CD8-positive, alpha-beta memory T cell (primary cell): Measurements from ENCODE around the gene SPHK1. TPM values are rescaled to one million over a fixed set of nuclear protein-coding genes. Genes with fewer than 3 reads are reported as not detected.
A peak's percentile ranks its signal among the peaks of the same experiment; 100 is the strongest.

Experiments
- CTCF ChIA-PET: fragments of 350-600 bp; sonication (Branson Sonifier 250); formaldehyde crosslinking; loops from one replicate; lab custom pipeline; 2021; ENCODE audit warnings: antibody characterized with exemption; lab: Charles Lee
- POLR2A ChIA-PET: fragments of 350-600 bp; sonication (Branson Sonifier 250); formaldehyde crosslinking; loops from one replicate; lab custom pipeline; 2021; ENCODE audit warnings: antibody characterized with exemption; lab: Charles Lee
- DNase-seq, 5 donors: peaks; one replicate each; pipeline versions ENCODE4 v3.0.0 to v3.0.0-alpha.2; 2020 to 2022; ENCODE audit warnings: mixed read lengths in 1 of 5
- H3K27ac ChIP-seq: one replicate; pipeline ENCODE4 v1.7.0; 2013; ENCODE audit warnings: low read depth, mild to moderate bottlenecking, low read length, moderate library complexity
- H3K27me3 ChIP-seq: 2 replicates; pipeline ENCODE4 v1.7.0; 2013; ENCODE audit warnings: low read length, mild to moderate bottlenecking; ENCODE audit not compliant: insufficient read depth, poor library complexity, severe bottlenecking
- H3K36me3 ChIP-seq: 2 replicates; pipeline ENCODE4 v1.7.0; 2013; ENCODE audit warnings: mild to moderate bottlenecking, low read length, moderate library complexity; ENCODE audit not compliant: insufficient read depth
- H3K4me1 ChIP-seq: 2 replicates; pipeline ENCODE4 v1.7.0; 2013; ENCODE audit warnings: mild to moderate bottlenecking, low read length, moderate library complexity; ENCODE audit not compliant: insufficient read depth
- H3K4me3 ChIP-seq: 2 replicates; pipeline ENCODE4 v1.7.0; 2013; ENCODE audit warnings: mild to moderate bottlenecking, low read length
- H3K9me3 ChIP-seq: 2 replicates; pipeline ENCODE4 v1.7.0; 2013; ENCODE audit warnings: mild to moderate bottlenecking, low read length
- H3K27ac Mint-ChIP-seq, 8 donors: one replicate each; pipeline ENCODE4 v1.8.0; 2020 to 2021; ENCODE audit warnings: mixed read lengths in 8 of 8, mild to moderate bottlenecking in 6 of 8, inconsistent platforms in 3 of 8, moderate library complexity in 3 of 8
- H3K27me3 Mint-ChIP-seq, 2 donors: one replicate each; pipeline ENCODE4 v1.8.0; 2020 to 2021; ENCODE audit warnings: mixed read lengths in 2 of 2, mild to moderate bottlenecking in 1 of 2, moderate library complexity in 1 of 2
- H3K36me3 Mint-ChIP-seq, 3 donors: one replicate each; pipeline ENCODE4 v1.8.0; 2020 to 2021; ENCODE audit warnings: mixed read lengths in 3 of 3, inconsistent platforms in 1 of 3, mild to moderate bottlenecking in 1 of 3
- H3K4me1 Mint-ChIP-seq, 3 donors: one replicate each; pipeline ENCODE4 v1.8.0; 2020 to 2021; ENCODE audit warnings: mixed read lengths in 3 of 3, inconsistent platforms in 1 of 3, mild to moderate bottlenecking in 1 of 3
- H3K4me3 Mint-ChIP-seq, 7 donors: one replicate each; pipeline ENCODE4 v1.8.0; 2020 to 2021; ENCODE audit warnings: mixed read lengths in 7 of 7, mild to moderate bottlenecking in 6 of 7, moderate library complexity in 4 of 7, inconsistent platforms in 2 of 7
- H3K9me3 Mint-ChIP-seq, 5 donors: one replicate each; pipeline ENCODE4 v1.8.0; 2020 to 2022; ENCODE audit warnings: mixed read lengths in 5 of 5, mild to moderate bottlenecking in 3 of 5, moderate library complexity in 2 of 5, inconsistent platforms in 1 of 5
- polyA plus RNA-seq: library from polyadenylated mRNA; unstranded; fragments of 300-500 nt; fragmentation: Illumina TruSeq; gene quantifications from one replicate; pipeline ENCODE4 v1.2.3, GENCODE V29; 2021
- total RNA-seq, 2 experiments: library from RNA; stranded (reverse); gene quantifications; one replicate each; pipeline ENCODE4 v1.2.3, GENCODE V29; 2021

SPHK1 gene
- total and polyA plus RNA-seq, 3 experiments from 2014 or later = 0.76 to 18.7 (median 17.2) TPM

- CTCF ChIA-PET = interaction anchor here (0.8 to 10.9 kb wide), 3 partner anchors 7 to 20 kb away, joined by 3 to 110 read pairs (median 6); no protein-coding TSS in a partner anchor
Measured at GRCh38 chr17:76388966-76389888, 4.8 kb downstream of the SPHK1 start.

DNA sequence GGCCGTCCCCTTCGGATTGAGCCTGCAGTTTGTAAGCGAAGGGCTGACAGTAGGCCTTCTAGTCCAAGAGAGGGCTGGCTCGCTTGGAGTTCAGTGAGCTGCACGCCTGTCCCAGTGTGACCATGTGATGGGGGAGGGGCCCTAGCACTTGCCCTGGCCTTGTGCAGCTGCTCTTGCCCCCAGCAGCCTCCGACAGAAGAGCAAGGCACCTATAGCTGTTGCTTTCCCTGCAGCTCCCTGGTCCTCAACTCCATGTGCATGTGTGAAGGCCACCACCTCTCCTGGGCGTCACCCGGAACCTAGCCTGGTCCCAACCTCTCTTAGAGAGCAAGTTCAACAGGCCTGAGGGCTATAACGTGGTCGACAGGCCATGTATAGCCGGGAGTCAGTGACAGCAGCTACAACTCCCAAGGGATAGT is 5.6 kb downstream of the SPHK1 start:
- POLR2A ChIA-PET = no interaction called here
- H3K4me3 Mint-ChIP-seq = no peak overlapping the region
- H3K9me3 Mint-ChIP-seq = no peaks in the 10 kb centered on the region
- H3K4me1 Mint-ChIP-seq = peaks cover 0 to 13% (median 0%) of the 10 kb centered on the region in 3 donors
- Histone ChIP-seq H3K36me3 (no peaks in the 10 kb centered on the region), H3K27ac (no peak overlapping the region), H3K4me1 (peaks cover 13% of the 10 kb centered on the region), H3K4me3 (no peak overlapping the region), H3K27me3 (no peaks in the 10 kb centered on the region), H3K9me3 (no peaks in the 10 kb centered on the region)
- CTCF ChIA-PET = interaction anchor here (0.8 to 2.3 kb wide), 3 partner anchors 14 to 88 kb away, joined by 3 to 6 read pairs (median 3); no protein-coding TSS in a partner anchor
- no peak for DNase-seq
- H3K27ac Mint-ChIP-seq = no peak overlapping the region
- no peaks in the 10 kb centered on the region for H3K27me3 Mint-ChIP-seq
- H3K36me3 Mint-ChIP-seq = peaks cover 0 to 33% (median 3%) of the 10 kb centered on the region in 3 donors

More at GRCh38 chr17:76388966-76389888, 4.8 kb downstream of the SPHK1 start:
- Histone ChIP-seq H3K27me3 (no peaks in the 10 kb centered on the region), H3K9me3 (no peaks in the 10 kb centered on the region), H3K4me3 (no peak overlapping the region), H3K27ac (no peak overlapping the region), H3K36me3 (no peaks in the 10 kb centered on the region), H3K4me1 (peaks cover 14% of the 10 kb centered on the region)
- Mint-ChIP-seq H3K27ac (peak overlapping the region in 2 of 8 donors; percentile 42 to 54), H3K4me1 (peaks cover 0 to 13% (median 0%) of the 10 kb centered on the region in 3 donors), H3K36me3 (peaks cover 0 to 27% (median 2%) of the 10 kb centered on the region in 3 donors), H3K27me3 (no peaks in the 10 kb centered on the region), H3K4me3 (no peak overlapping the region), H3K9me3 (no peaks in the 10 kb centered on the region)
- no peak for DNase-seq
- POLR2A ChIA-PET = no interaction called here

- H3K27ac Mint-ChIP-seq = no peak overlapping the region
- Histone ChIP-seq H3K4me3 (no peak overlapping the region), H3K4me1 (peaks cover under 1% of the 10 kb centered on the region), H3K9me3 (no peaks in the 10 kb centered on the region), H3K27ac (no peak overlapping the region), H3K27me3 (no peaks in the 10 kb centered on the region), H3K36me3 (peaks cover 6% of the 10 kb centered on the region)
- H3K27me3 Mint-ChIP-seq = no peaks in the 10 kb centered on the region
- H3K9me3 Mint-ChIP-seq = no peaks in the 10 kb centered on the region
- peaks cover 0 to 43% (median 3%) of the 10 kb centered on the region in 3 donors for H3K36me3 Mint-ChIP-seq
- ChIA-PET POLR2A (no interaction called here), CTCF (no interaction called here)
- no peak for DNase-seq
- peaks cover 0 to 6% (median 0%) of the 10 kb centered on the region in 3 donors for H3K4me1 Mint-ChIP-seq
- H3K4me3 Mint-ChIP-seq = no peak overlapping the region
Measured at GRCh38 chr17:76391200-76391715, 6.8 kb downstream of the SPHK1 start.

- no peak for DNase-seq
- no peak overlapping the region for H3K4me3 Mint-ChIP-seq
- Histone ChIP-seq H3K27me3 (no peaks in the 10 kb centered on the region), H3K4me3 (no peak overlapping the region), H3K9me3 (no peaks in the 10 kb centered on the region), H3K4me1 (no peaks in the 10 kb centered on the region), H3K36me3 (peaks cover 30% of the 10 kb centered on the region), H3K27ac (no peak overlapping the region)
- no peaks in the 10 kb centered on the region for H3K9me3 Mint-ChIP-seq
- no peaks in the 10 kb centered on the region for H3K27me3 Mint-ChIP-seq
- ChIA-PET CTCF (interaction anchor here (7.4 kb wide), 1 partner anchor 11 kb away, joined by 110 read pairs; the partner anchor contains the start of gene SPHK1), POLR2A (no interaction called here)
- no peaks in the 10 kb centered on the region for H3K4me1 Mint-ChIP-seq
- H3K27ac Mint-ChIP-seq = no peak overlapping the region
- peaks cover 5 to 68% (median 7%) of the 10 kb centered on the region in 3 donors for H3K36me3 Mint-ChIP-seq
Measured at GRCh38 chr17:76394166-76394565, 9.8 kb downstream of the SPHK1 start.

DNA sequence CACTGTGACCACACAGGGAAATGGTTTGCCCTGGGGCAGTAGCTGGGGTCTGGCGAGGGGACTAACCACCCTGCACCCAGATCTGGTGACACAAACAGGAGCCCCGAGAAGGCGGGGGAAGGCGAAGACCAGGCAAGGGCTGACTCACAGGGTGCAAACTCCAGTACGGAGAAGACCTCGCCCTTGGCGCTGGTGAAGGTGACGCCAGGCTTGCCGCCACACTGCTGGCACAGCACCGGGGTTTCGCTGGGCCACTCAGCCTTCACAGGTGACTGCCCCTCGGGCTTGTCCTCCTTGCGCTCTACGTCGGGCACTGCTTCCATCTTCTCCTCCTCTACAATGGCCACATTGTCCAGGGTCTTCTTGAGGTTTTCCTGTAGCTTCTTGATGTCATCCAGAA is 11.6 kb downstream of the SPHK1 start:
- peaks cover 38% of the 10 kb centered on the region for H3K36me3 ChIP-seq
- Mint-ChIP-seq H3K9me3 (no peaks in the 10 kb centered on the region), H3K27me3 (no peaks in the 10 kb centered on the region), H3K4me1 (no peaks in the 10 kb centered on the region), H3K27ac (no peak overlapping the region), H3K4me3 (no peak overlapping the region), H3K36me3 (peaks cover 5 to 77% (median 9%) of the 10 kb centered on the region in 3 donors)
- H3K27ac ChIP-seq = no peak overlapping the region
- H3K27me3 ChIP-seq = no peaks in the 10 kb centered on the region
- no peaks in the 10 kb centered on the region for H3K9me3 ChIP-seq
- no peak for DNase-seq
- no peak overlapping the region for H3K4me3 ChIP-seq
- no peaks in the 10 kb centered on the region for H3K4me1 ChIP-seq
- CTCF ChIA-PET = interaction anchor here (3.8 to 7.4 kb wide), 4 partner anchors 13 to 92 kb away, joined by 23 to 175 read pairs (median 81); partner anchors contain the start of genes QRICH2 and SPHK1
- POLR2A ChIA-PET = no interaction called here

GRCh38 chr17:76397184-76397583 is 12.8 kb downstream of the SPHK1 start:
- H3K27ac ChIP-seq = no peak overlapping the region
- no peaks in the 10 kb centered on the region for H3K9me3 ChIP-seq
- ChIA-PET CTCF (interaction anchor here (0.7 to 7.4 kb wide), 30 partner anchors 9 to 383 kb away, joined by 3 to 175 read pairs (median 6); partner anchors contain the start of genes PRPSAP1, QRICH2 and SPHK1), POLR2A (interaction anchor here (0.6 kb wide), 1 partner anchor 331 kb away, joined by 5 read pairs; no protein-coding TSS in a partner anchor)
- Mint-ChIP-seq H3K36me3 (peaks cover 5 to 80% (median 18%) of the 10 kb centered on the region in 3 donors), H3K4me3 (no peak overlapping the region), H3K4me1 (no peaks in the 10 kb centered on the region), H3K9me3 (no peaks in the 10 kb centered on the region), H3K27me3 (no peaks in the 10 kb centered on the region), H3K27ac (no peak overlapping the region)
- no peak for DNase-seq
- no peaks in the 10 kb centered on the region for H3K4me1 ChIP-seq
- no peak overlapping the region for H3K4me3 ChIP-seq
- no peaks in the 10 kb centered on the region for H3K27me3 ChIP-seq
- H3K36me3 ChIP-seq = peaks cover 42% of the 10 kb centered on the region

GRCh38 chr17:76397687-76398522 is 13.5 kb downstream of the SPHK1 start:
- POLR2A ChIA-PET = interaction anchor here (0.5 to 0.7 kb wide), 4 partner anchors 44 to 330 kb away, joined by 3 to 5 read pairs (median 4); partner anchors contain the start of gene PRPSAP1
- no peaks in the 10 kb centered on the region for H3K4me1 Mint-ChIP-seq
- no peak overlapping the region for H3K4me3 ChIP-seq

More at GRCh38 chr17:76397687-76398522, 13.5 kb downstream of the SPHK1 start:
- H3K27me3 ChIP-seq = no peaks in the 10 kb centered on the region
- no peak overlapping the region for H3K4me3 Mint-ChIP-seq
- H3K4me1 ChIP-seq = no peaks in the 10 kb centered on the region
- H3K36me3 ChIP-seq = peaks cover 48% of the 10 kb centered on the region
- CTCF ChIA-PET = interaction anchor here (0.5 to 7.4 kb wide), 43 partner anchors 8 to 383 kb away, joined by 3 to 175 read pairs (median 4); partner anchors contain the start of genes PRPSAP1, QRICH2, RHBDF2 and SPHK1
- H3K27ac Mint-ChIP-seq = peak overlapping the region in 6 of 8 donors; percentile 1 to 57 (median 44)
- H3K9me3 ChIP-seq = no peaks in the 10 kb centered on the region
- peaks cover 5 to 86% (median 22%) of the 10 kb centered on the region in 3 donors for H3K36me3 Mint-ChIP-seq
- H3K27me3 Mint-ChIP-seq = no peaks in the 10 kb centered on the region
- peak; percentile 69 to 90 (median 76) for DNase-seq
- no peaks in the 10 kb centered on the region for H3K9me3 Mint-ChIP-seq
- H3K27ac ChIP-seq = no peak overlapping the region
